ENCODE data around the gene ZNF254. TPM values are rescaled to one million over a fixed set of nuclear protein-coding genes. Genes with fewer than 3 reads are reported as not detected.

The ZNF254 gene
- total RNA-seq, 1 experiment from 2014 or later, result 26.6 TPM

DNA sequence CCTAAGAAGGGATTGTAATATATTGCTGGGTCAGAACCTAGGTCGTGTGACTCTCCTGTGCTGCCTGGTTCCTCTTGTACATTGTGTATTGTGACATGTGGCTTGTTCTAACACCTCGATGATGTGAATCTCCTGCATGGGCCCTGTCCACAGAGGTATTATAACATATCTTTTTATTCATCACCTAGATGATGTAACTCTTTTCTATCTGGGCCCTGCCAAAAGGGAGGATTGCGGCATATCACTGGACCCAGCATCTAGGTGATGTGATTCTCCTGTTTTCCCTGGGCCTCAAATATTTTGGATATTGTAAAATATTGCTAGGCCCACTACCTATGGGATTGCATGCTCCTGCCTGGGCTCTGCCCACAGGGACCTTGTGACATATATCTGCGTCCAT is 33.4 kb upstream of the ZNF254 start:
- no peaks in the 10 kb centered on the region for H3K4me1 ChIP-seq (ENCODE audit: insufficient read depth, low read length)
- no peak overlapping the region for H3K23ac ChIP-seq (ENCODE audit: insufficient read length, low read depth, low read length)
- no peak overlapping the region for H2AK5ac ChIP-seq (ENCODE audit: insufficient read length, low read length)
- no peak overlapping the region for H3K18ac ChIP-seq (ENCODE audit: insufficient read length, low read depth, low read length)
- TF ChIP-seq, protein P1, sequence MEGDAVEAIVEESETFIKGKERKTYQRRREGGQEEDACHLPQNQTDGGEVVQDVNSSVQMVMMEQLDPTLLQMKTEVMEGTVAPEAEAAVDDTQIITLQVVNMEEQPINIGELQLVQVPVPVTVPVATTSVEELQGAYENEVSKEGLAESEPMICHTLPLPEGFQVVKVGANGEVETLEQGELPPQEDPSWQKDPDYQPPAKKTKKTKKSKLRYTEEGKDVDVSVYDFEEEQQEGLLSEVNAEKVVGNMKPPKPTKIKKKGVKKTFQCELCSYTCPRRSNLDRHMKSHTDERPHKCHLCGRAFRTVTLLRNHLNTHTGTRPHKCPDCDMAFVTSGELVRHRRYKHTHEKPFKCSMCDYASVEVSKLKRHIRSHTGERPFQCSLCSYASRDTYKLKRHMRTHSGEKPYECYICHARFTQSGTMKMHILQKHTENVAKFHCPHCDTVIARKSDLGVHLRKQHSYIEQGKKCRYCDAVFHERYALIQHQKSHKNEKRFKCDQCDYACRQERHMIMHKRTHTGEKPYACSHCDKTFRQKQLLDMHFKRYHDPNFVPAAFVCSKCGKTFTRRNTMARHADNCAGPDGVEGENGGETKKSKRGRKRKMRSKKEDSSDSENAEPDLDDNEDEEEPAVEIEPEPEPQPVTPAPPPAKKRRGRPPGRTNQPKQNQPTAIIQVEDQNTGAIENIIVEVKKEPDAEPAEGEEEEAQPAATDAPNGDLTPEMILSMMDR (conservative IDR thresholded peaks at IDR 0.05), result no peak
- no peak overlapping the region for H4K8ac ChIP-seq (replicated peaks; ENCODE audit: insufficient read length, low read depth, low read length)
- H2BK120ac ChIP-seq (ENCODE audit: low read depth, low read length, poor library complexity, severe bottlenecking), result no peak overlapping the region
- no peak overlapping the region for H4K5ac ChIP-seq (ENCODE audit: insufficient read length, low read depth, low read length)
- H3T11ph ChIP-seq (ENCODE audit: low read length), result no peak overlapping the region
- H2BK15ac ChIP-seq (ENCODE audit: low read depth, low read length), result no peak overlapping the region
- H3K27ac ChIP-seq (ENCODE audit: insufficient read length, low read depth, low read length), result no peak overlapping the region
- no CpG with 5 or more reads among the region's 4 CpGs for WGBS (ENCODE audit: extremely low coverage, insufficient read length, low lambda C conversion rate)
- DNase-seq, result no peak
- H4K20me1 ChIP-seq (ENCODE audit: control insufficient read depth, insufficient read depth, insufficient read length), result no peaks in the 10 kb centered on the region
- H3K9me3 ChIP-seq (ENCODE audit: control insufficient read depth, low read depth, low read length), result no peaks in the 10 kb centered on the region
- no peak overlapping the region for H2BK20ac ChIP-seq (ENCODE audit: low read depth, low read length, poor library complexity, severe bottlenecking)
- no peak overlapping the region for H3K14ac ChIP-seq (ENCODE audit: insufficient read depth, low read length)
- no peak overlapping the region for H3K4me3 Mint-ChIP-seq
- H3K9me3 Mint-ChIP-seq, result no peaks in the 10 kb centered on the region; a peak in 1 of 5 replicates
- peaks cover 1% of the 10 kb centered on the region for H3K79me1 ChIP-seq (ENCODE audit: insufficient read depth, low read depth, low read length, poor library complexity, severe bottlenecking)
- no peak overlapping the region for H2BK12ac ChIP-seq (ENCODE audit: insufficient read length, low read depth, low read length)
- H3K23me2 ChIP-seq (ENCODE audit: insufficient read length, low read depth, low read length, poor library complexity, severe bottlenecking), result no peaks in the 10 kb centered on the region
- H3K56ac ChIP-seq (ENCODE audit: insufficient read length, low read depth, low read length), result no peak overlapping the region
- no peak overlapping the region for H2BK5ac ChIP-seq (ENCODE audit: insufficient read length, low read length)
- no peak overlapping the region for H2AFZ ChIP-seq (ENCODE audit: low read length)
- peaks cover 58 to 91% (median 86%) of the 10 kb centered on the region in 3 experiments for H3K36me3 Mint-ChIP-seq (ENCODE audit: insufficient read depth in 1 of 3, low read depth in 3 of 3)
- no peak overlapping the region for H4K91ac ChIP-seq (ENCODE audit: insufficient read length, low read depth, low read length)
- H3K4me1 Mint-ChIP-seq, result no peaks in the 10 kb centered on the region
- H3K79me2 ChIP-seq (ENCODE audit: insufficient read depth, low read length), result no peaks in the 10 kb centered on the region
- no peak overlapping the region for H3K4me2 ChIP-seq (ENCODE audit: insufficient read depth, insufficient read length, low read length)
- H3K27ac Mint-ChIP-seq, result no peak overlapping the region
- H3K9ac ChIP-seq (ENCODE audit: extremely low read depth, insufficient read length, low read length), result no peak overlapping the region
- no peaks in the 10 kb centered on the region for H3K27me3 Mint-ChIP-seq (ENCODE audit: low read depth)
- no peaks in the 10 kb centered on the region for H3K27me3 ChIP-seq (ENCODE audit: insufficient read depth, low read length)
- H3K4ac ChIP-seq (ENCODE audit: low read depth, low read length), result no peak overlapping the region

Data from H9 (cell line).